Activated T-helper 1 cell treated with Interleukin-2 at 50 U/mL for 16 hours (primary cell): ENCODE results near the gene PLPP2.

ENCODE experiments used
- DNase-seq: peaks from one replicate; pipeline ENCODE4 v3.0.0-alpha.2; 2020; ENCODE audit warnings: low read depth

The PLPP2 gene

DNA sequence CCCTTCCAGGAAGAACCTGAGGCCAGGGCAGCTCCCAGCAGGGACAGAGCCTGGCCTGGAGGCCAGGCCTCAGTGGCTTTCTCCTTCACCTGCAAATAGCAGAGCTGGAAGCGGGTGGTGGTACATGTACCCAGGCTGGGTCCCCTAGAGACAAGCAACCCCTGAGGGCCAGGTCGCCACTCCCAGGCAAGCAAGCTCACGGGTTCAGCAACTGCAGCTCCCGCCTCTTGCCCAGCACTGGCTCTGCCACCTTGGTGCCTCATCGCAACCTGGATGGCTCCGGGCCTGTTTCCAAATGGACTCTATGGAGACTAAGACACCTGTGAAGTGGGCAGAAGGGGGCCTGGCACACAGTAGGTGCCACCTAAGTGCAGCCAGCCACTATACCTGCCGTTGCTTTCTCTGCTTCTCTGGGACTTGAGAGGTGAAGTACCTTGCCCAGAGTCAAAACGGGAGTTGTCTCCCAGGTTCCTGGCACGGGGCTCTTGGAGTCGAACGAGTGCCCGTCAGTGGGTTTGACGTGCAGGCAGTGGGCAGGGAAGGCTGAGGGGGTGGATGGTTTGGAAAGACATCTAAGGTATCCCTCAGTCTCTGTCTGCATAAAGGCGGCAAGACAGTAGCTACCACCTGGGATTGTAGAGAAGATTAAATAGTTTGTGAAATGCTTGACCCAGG is 2.4 kb upstream of the PLPP2 start:
- DNase-seq: no peak

- DNase-seq: no peak
These were observed 1.7 kb upstream of the PLPP2 start for GRCh38 chr19:292951-293350.

- no peak for DNase-seq
These were observed 1.2 kb upstream of the PLPP2 start for GRCh38 chr19:292281-292884.

DNA sequence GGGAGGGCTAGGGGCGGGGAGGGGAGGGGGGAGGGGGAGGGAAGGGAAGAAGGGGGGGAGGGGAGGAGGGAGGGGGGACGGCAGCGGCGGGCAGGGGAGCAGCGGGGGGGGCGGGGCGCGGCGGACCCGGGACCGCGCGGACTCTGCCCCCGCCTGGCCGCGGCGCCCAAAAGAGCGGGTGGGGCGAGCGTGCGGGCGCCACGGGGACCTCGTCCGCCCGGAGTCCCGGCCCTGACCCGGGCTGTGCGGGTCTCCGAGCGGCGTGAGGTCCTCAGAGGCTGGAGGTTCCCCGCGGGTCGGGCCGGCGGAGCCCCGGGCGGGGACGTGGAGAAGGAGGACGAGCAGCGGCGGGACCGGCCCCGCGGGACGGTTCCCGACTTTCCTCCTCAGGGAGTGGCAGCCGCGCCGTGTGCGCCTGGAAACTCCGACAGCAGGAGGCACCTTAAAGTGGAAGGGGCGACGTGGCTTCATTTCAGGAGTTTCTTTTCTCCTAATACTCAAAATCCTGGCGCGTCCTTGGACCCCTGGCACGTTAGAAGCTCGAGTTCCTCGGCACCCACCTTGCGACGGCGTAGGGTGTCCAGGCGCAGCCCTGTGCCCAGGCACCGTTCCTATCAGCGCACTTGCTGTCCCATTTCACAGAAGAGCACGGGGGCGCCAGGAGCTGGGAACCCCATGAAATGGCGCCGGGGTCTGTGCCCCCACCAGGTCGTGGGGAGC is 518 bp upstream of the PLPP2 start:
- no peak for DNase-seq

- DNase-seq: no peak
These were observed 714 bp downstream of the PLPP2 start for GRCh38 chr19:290372-291005.

GRCh38 chr19:289651-290371 is 1.4 kb downstream of the PLPP2 start:
- no peak for DNase-seq

DNA sequence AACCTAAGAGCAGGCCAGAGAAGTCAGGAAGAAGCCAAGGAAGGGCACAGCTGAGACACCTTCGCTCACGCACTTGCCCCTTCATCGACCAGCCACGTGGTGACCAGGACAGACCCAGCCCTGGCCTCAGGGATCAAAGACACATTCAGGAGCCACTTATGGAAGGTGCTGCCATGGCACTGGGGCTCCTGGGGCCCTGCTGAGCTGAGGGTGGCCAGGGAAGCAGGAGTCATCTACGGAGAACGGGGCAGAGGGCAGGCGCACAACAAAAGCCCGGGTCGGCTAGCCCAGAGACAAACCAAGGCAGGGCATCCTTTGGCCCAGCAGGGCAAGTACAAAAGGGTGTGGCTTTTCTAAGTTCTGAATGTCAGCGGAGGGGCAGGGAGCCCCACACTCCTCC is 2.3 kb downstream of the PLPP2 start:
- DNase-seq: no peak

DNA sequence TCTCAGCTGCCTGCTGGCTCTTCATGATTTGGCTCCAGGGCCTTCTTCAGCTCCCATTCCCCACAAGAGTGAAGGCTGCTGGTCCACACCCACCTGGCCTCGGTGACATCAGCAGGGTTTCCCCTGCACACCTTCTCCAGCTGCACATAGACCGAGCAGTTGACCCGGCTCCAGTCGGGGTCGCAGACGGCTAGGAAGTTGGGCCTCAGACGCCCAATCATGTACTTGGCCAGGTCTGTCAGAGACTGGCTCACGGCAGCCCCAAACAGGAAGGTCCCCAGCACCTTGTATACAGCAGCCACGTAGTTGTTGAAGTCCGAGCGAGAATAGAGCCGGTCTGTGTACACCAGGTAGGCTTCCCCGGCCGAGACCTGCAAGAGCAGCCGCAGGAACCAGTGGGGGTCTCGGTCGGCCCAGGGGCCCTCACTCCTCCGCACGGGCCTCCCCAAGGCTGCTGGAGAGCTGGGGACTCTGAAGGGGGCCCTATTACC is 3.8 kb downstream of the PLPP2 start:
- DNase-seq: no peak

- DNase-seq: no peak
These were observed 7.8 kb downstream of the PLPP2 start for GRCh38 chr19:283395-283794.

DNA sequence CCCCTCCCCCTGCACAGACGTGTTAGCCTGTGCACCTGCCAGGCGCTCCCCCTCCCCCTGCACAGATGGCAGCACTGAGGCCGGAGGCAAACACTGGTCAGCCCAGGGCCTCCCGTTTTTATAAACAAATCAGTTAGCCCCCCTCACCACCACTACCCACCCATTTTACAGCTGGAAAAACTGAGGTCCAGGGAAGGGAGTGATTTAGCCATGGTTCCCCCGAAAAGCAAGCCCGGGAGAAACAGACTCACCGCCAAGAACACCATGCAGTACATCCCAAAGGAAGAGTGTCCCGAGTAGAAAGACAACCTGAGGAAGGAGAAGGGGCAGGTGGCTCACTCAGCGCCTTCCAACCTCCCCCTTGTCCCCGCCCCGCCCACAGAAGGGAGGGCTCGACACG is 8.7 kb downstream of the PLPP2 start:
- DNase-seq: no peak

DNA sequence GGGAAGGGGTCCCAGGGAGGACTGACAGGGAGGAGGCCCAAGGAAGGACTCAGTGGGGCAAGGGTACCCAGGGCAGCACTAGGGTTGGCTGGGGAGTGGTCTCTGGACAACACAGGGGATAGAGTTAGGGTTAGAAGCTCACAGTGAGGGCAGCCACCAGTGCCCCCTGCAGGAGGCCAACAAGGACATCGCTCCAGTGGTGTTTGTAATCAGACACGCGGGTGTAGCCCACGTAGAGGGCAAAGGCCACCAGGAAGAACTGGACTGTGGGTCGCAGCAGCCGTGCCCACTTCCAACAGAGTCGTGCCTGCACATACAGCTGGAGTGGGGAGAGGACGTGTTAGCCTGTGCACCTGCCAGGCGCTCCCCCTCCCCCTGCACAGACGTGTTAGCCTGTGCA is 9.2 kb downstream of the PLPP2 start:
- no peak for DNase-seq

DNA sequence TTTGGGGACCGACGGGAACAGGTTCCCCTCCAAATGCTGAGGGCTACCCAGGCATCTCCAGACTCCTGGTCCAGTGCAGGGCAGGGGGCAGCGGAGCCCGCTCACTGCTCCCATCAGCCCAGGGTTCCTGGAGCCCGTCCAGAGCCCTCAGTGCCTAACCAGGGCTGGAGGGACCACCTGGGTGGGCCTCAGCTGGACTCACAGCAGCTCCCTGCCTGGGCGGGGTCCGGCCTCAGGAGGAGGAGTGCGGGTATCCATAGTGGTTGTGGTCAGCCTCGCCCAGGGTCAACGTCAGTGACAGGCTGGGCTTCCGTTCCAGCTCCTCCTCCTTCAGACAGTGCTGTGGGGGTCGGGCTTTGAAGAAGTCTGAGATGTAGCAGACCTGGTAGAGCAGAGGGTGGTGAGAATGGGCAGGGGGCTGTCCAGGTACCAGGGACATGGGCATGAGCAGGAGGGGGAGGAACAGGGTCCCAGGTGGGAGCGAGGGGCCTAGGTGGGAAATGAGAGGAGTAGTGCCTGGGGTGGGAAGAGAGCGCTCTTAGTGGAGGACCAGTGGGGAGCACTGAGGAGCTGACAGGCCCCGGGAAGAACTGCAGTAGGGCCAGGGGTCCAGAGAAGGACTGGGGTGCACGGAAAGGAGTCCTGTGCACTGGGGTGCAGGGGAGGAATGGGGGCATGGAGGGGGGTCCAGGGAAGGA is 9.9 kb downstream of the PLPP2 start:
- no peak for DNase-seq

DNA sequence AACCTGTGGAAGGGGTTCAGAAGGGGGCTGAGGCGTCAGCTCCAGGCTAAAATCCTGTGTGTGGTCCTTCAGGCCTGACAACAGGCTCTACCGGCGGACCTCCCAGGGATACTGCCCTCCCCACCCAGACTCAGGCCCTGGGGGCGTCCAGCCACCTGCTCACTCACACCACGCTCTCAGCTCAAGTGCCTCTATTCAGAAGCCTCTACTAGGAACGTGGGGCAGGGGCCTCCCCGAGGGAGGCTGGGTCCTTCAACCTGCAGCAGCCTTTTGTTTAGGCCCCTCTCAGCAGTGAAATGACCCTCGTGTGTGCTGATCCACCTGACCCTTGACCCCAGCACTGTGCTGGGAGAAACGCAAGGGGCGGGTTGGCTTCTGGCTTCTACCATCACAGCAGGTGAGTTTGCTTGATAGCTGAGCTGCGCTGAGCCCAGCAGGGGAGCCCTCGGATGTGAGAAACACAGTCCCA is 10.6 kb downstream of the PLPP2 start:
- DNase-seq: no peak

DNA sequence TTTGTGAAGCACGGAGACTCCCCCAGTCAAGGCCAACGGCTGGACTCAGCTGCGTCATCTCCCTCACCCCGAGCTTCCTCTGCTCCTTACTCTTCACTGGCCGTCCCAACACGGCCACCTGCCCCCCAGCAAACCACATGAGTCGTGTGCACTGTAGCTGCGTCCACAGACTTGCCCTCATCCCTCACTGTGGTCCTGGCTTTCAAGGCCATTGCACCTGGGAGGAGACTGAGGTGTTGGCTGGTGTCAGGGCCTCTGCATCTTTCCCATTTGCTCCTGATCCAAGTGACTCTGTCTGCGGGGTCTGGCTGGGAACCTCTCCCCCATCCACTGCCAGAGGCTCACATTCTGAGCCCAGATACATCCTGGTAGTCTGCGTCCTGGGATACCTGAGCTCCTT is 11.5 kb downstream of the PLPP2 start:
- DNase-seq: no peak

GRCh38 chr19:279231-279630 is 12.0 kb downstream of the PLPP2 start:
- no peak for DNase-seq

- DNase-seq: no peak
These were observed 13.5 kb downstream of the PLPP2 start for GRCh38 chr19:277581-278165.

DNA sequence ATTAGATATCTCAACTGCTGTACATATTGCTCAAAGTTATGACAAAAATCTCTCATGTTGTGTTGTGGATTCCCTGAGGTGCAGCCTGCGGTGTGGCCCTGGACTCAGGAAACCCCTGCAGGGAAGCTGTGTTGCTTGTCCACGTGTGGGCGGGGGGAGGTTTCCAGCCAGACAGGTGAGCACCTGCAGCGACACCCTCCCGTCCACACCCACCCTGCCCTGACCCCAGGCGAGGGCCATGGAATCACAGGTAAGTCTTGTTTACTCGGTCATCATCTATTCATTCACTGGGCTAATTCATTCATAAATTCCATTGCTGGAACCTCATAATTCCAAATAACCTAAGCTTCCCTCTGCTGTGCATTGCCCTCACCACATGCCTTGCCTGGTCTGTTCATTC is 14.1 kb downstream of the PLPP2 start:
- no peak for DNase-seq

- no peak for DNase-seq
These were observed 15.1 kb downstream of the PLPP2 start for GRCh38 chr19:275958-276646.

GRCh38 chr19:275000-275399 is 16.2 kb downstream of the PLPP2 start:
- no peak for DNase-seq

DNA sequence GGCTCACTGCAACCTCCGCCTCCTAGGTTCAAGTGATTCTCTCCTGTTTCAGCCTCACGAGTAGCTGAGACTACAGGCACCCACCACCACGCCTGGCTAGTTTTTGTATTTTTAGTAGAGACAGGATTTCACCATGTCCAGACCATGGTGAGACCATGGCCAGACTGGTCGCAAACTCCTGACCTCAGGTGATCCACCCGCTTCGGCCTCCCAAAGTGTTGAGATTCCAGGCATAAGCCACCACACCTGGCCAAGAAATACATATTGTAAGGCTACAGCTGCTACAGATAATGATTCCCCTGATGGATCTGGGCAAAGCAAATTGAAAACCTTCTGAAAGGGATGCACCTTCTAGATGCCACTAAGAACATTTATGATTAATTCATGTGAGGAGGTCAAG is 17.8 kb downstream of the PLPP2 start:
- DNase-seq: no peak
